Lung (tissue), 12 donors: ENCODE measurements around the gene GRIN2A. TPM values are rescaled to one million over a fixed set of nuclear protein-coding genes. Genes with fewer than 3 reads are reported as not detected.

Experiments used
- ATAC-seq: fragments of 200-7000 bp; cut with Tn5 transposase; one replicate; pipeline ENCODE4 v1.9.1; 2020; ENCODE audit warnings: moderate number of reproducible peaks; ENCODE audit not compliant: insufficient read depth, low FRiP score
- DNase-seq, 3 donors: peaks; one replicate each; pipeline ENCODE4 v3.0.0-alpha.2; 2013 to 2017
- H3K27ac ChIP-seq, 2 donors: one replicate each; pipeline ENCODE4 v1.5.1; 2013; ENCODE audit warnings: mild to moderate bottlenecking in 2 of 2, moderate library complexity in 2 of 2, control low read depth in 1 of 2, inconsistent platforms in 1 of 2, low read depth in 1 of 2, low read length in 1 of 2
- H3K27me3 ChIP-seq, 3 donors: one replicate each; pipeline ENCODE4 v1.5.1; 2013; ENCODE audit warnings: low read length in 2 of 3; ENCODE audit not compliant: control insufficient read depth in 3 of 3, insufficient read depth in 3 of 3
- H3K36me3 ChIP-seq, 4 donors: one replicate each; pipeline ENCODE4 v1.5.1; 2013; ENCODE audit warnings: low read length in 4 of 4, mild to moderate bottlenecking in 1 of 4, moderate library complexity in 1 of 4; ENCODE audit not compliant: control insufficient read depth in 4 of 4, insufficient read depth in 4 of 4
- H3K4me1 ChIP-seq, 5 donors: one replicate each; pipeline ENCODE4 v1.5.1; 2013; ENCODE audit warnings: low read length in 5 of 5, mild to moderate bottlenecking in 2 of 5, moderate library complexity in 1 of 5; ENCODE audit not compliant: control insufficient read depth in 5 of 5, insufficient read depth in 5 of 5
- H3K4me3 ChIP-seq: one replicate; pipeline ENCODE4 v1.5.1; 2013; ENCODE audit warnings: mild to moderate bottlenecking, control low read depth, moderate library complexity
- H3K9ac ChIP-seq, 2 donors: one replicate each; pipeline ENCODE4 v1.5.1; 2013; ENCODE audit warnings: low read length in 2 of 2, control low read depth in 1 of 2; ENCODE audit not compliant: insufficient read depth in 1 of 2
- H3K9me3 ChIP-seq, 4 donors: one replicate each; pipeline ENCODE4 v1.5.1; 2013; ENCODE audit warnings: low read length in 3 of 4, mild to moderate bottlenecking in 1 of 4, moderate library complexity in 1 of 4; ENCODE audit not compliant: control insufficient read depth in 4 of 4, insufficient read depth in 3 of 4
- WGBS, 2 donors: extraction: QIAGEN DNeasy Blood & Tissue Kit; methylation state at CpG; one replicate each; pipeline ENCODE4 v1.1.7; 2013; 5-methylcytosine and 5-hydroxymethylcytosine counted together
- polyA plus RNA-seq, 2 donors: library from polyadenylated mRNA; stranded (reverse); fragments of 200-250 nt; gene quantifications; one replicate each; pipeline ENCODE4 v1.2.1, GENCODE V29; 2013
- total RNA-seq, 2 donors: library from RNA; depleted of rRNA in 1 of 2; stranded (reverse); fragments of >200 nt in 1 of 2; gene quantifications; one replicate each; pipeline ENCODE4 v1.2.1, GENCODE V29; 2014 to 2021
- TF ChIP-seq, protein P1 (sequence below): IDR thresholded peaks from 2 replicates; pipeline ENCODE4 v1.5.1; 2012; ENCODE audit warnings: mild to moderate bottlenecking; ENCODE audit errors: control extremely low read depth, extremely low read depth
- donor health status: control.
- donor health status: control.
- donor health status: Bipolar disorder and iron deficiency.
- donor health status: healthy.
- donor health status: DM: yes; HTN: yes; CAD: no.

The GRIN2A gene
- total and polyA plus RNA-seq, 4 donors = 0.02 to 0.37 (median 0.10) TPM

DNA sequence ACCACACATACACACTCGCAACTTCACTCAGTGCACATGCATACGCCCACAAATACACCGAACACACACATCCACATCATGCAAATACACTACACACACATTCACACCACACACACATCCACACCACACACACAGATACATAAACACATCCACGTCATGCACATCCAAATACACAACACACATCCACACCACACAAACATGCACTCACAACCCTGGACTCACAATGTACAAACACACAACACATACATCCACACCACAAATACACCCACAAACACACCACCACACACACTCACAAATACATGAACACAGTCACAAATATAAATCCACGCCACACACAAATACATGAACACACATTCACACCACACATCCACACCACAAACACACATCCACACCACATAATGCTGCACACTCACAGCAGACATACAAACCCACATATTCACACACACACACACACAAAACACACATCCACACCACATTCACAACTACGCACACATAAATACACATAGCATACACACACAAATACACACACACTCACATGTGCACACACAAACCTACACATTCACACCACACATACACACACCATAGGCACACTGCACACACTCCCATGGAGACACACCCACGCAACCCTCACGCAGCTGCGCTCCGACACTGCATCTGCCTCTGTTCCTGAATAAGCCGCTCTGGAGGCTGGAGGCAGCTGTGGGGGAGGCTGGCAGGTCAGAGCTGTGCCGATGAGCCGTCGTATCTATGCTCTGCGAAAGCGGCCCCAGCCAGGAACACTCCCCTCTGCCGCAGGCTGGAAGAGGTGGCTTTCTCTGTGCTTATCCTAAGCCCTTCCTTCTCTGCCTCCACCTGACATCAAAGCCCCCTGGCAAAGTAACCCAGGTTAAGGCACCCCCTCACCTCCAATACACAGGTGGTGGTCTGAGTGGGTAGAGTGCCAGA lies 141.8 kb downstream of the GRIN2A start:
- no peak overlapping the region for H3K4me3 ChIP-seq
- no peak for ATAC-seq
- WGBS, 2 donors = 66 to 68% methylated on average over 17 of the region's 17 CpGs

DNA sequence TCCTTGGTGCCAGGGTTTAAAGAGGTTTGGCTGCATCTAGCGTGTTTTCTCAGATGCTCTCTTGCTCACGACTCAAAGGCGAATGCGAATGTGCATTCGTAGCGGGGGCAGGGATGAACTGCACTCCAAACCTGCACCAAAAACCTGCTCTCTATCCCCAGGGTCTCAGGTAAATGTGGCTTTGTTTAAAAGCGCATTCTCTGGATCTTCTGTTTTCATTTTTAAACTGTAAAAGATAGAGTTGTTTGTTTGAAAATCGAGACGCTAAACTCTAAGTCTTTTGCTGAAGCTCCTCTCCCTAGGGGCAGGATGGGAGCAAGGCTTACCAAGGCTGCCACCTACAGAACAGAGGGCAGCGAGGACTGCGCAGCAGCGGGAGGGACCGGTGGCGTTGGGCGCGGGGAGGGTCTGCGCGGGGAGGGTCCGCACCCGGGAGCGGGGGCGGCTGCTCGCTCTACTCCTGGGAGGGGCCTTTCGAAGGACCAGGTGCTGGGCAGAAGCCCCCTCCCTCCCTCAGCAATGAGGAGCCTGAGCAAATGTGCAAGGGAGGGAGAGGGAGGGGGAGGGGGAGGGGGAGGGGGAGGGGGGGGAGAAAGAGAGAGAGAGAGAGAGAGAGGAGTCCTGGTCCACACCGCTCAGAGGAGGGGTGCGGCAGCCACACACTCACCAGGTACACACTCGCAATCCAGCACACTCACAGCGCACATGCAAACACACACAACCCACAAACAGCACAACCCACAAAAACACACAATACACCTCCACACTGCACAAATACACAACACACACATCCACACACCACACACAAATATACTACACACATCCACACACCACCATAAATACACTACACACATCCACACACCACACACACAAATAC lies 142.8 kb downstream of the GRIN2A start:
- peaks cover 0 to 1% (median 0%) of the 10 kb centered on the region in 5 donors for H3K4me1 ChIP-seq
- H3K36me3 ChIP-seq = no peaks in the 10 kb centered on the region
- 10 to 11% methylated on average over 23 to 28 of the region's 28 CpGs for WGBS, 2 donors
- peaks cover 0 to 2% (median 0%) of the 10 kb centered on the region in 3 donors for H3K27me3 ChIP-seq
- DNase-seq = peak; percentile 16 to 40 (median 40)
- no peak overlapping the region for H3K27ac ChIP-seq
- no peak for ATAC-seq
- TF ChIP-seq, protein P1, sequence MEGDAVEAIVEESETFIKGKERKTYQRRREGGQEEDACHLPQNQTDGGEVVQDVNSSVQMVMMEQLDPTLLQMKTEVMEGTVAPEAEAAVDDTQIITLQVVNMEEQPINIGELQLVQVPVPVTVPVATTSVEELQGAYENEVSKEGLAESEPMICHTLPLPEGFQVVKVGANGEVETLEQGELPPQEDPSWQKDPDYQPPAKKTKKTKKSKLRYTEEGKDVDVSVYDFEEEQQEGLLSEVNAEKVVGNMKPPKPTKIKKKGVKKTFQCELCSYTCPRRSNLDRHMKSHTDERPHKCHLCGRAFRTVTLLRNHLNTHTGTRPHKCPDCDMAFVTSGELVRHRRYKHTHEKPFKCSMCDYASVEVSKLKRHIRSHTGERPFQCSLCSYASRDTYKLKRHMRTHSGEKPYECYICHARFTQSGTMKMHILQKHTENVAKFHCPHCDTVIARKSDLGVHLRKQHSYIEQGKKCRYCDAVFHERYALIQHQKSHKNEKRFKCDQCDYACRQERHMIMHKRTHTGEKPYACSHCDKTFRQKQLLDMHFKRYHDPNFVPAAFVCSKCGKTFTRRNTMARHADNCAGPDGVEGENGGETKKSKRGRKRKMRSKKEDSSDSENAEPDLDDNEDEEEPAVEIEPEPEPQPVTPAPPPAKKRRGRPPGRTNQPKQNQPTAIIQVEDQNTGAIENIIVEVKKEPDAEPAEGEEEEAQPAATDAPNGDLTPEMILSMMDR = no peak
- no peak overlapping the region for H3K4me3 ChIP-seq
- H3K9ac ChIP-seq = peak overlapping the region in 1 of 2 donors; percentile 1
- H3K9me3 ChIP-seq = peaks cover 0 to 7% (median 2%) of the 10 kb centered on the region in 4 donors

More for the DNA sequence above, 141.8 kb downstream of the GRIN2A start:
- Histone ChIP-seq H3K9ac (no peak overlapping the region), H3K27me3 (peaks cover 0 to 2% (median 0%) of the 10 kb centered on the region in 3 donors), H3K27ac (no peak overlapping the region), H3K9me3 (peaks cover 0 to 7% (median 2%) of the 10 kb centered on the region in 4 donors), H3K36me3 (no peaks in the 10 kb centered on the region), H3K4me1 (peaks cover 0 to 1% (median 0%) of the 10 kb centered on the region in 5 donors)
- TF ChIP-seq, protein P1 = no peak
- DNase-seq = no peak

DNA sequence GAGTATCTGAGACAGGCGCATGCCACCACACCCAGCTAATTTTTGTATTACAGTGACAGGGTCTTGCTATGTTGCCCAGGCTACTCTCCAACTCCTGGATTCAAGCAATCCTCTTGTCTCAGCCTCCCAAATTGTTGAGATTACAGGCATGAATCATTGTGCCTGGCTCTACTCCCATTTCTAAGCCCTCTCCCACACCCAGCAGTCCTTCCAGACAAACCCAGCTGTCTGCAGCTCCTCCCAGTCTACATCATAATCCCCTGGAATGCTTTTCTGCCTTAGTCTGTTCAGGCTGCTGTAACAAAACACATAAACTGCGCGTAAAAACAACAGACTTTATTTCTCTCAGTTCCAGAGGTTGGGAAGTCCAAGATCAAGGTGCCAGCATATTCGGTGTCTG lies 144.5 kb downstream of the GRIN2A start:
- DNase-seq (no peak), ATAC-seq (no peak)
- TF ChIP-seq, protein P1 = no peak

More for the DNA sequence above, 144.5 kb downstream of the GRIN2A start:
- H3K36me3 ChIP-seq = no peaks in the 10 kb centered on the region
- H3K27me3 ChIP-seq = peaks cover 0 to 2% (median 0%) of the 10 kb centered on the region in 3 donors
- no peak overlapping the region for H3K9ac ChIP-seq
- 94 to 95% methylated on average over 4 of the region's 4 CpGs for WGBS, 2 donors
- peaks cover 0 to 1% (median 0%) of the 10 kb centered on the region in 5 donors for H3K4me1 ChIP-seq
- H3K27ac ChIP-seq = no peak overlapping the region
- peaks cover 0 to 10% (median 2%) of the 10 kb centered on the region in 4 donors for H3K9me3 ChIP-seq
- no peak overlapping the region for H3K4me3 ChIP-seq
